RWPE2 (cell line): ENCODE results near the gene FNBP1.
A peak's percentile ranks its signal among the peaks of the same experiment; 100 is the strongest.

Experiments
- ATAC-seq: fragments of 200-7000 bp; cut with Tn5 transposase; 3 replicates; pipeline ENCODE4 v1.9.1; 2021; ENCODE audit warnings: low read depth
- DNase-seq: peaks from one replicate; pipeline ENCODE4 v3.0.0-alpha.2; 2020; ENCODE audit warnings: low spot score
- H3K27ac ChIP-seq: fragments of 450-650 bp; 2 replicates; pipeline ENCODE4 v1.5.1; 2017; ENCODE audit warnings: mild to moderate bottlenecking; ENCODE audit not compliant: poor library complexity, severe bottlenecking
- H3K27me3 ChIP-seq: fragments of 250-450 bp; sonication (Bioruptor Pico); 2 replicates; pipeline ENCODE4 v1.5.1; 2021; ENCODE audit warnings: mild to moderate bottlenecking, moderate library complexity; ENCODE audit not compliant: insufficient read depth, poor library complexity, severe bottlenecking
- H3K36me3 ChIP-seq: fragments of 250-450 bp; sonication (Bioruptor Pico); 2 replicates; pipeline ENCODE4 v1.5.1; 2020; ENCODE audit warnings: low read depth, mild to moderate bottlenecking, moderate library complexity
- H3K4me1 ChIP-seq: fragments of 250-450 bp; sonication (Bioruptor Pico); 2 replicates; pipeline ENCODE4 v1.5.1; 2021; ENCODE audit warnings: mild to moderate bottlenecking, moderate library complexity; ENCODE audit not compliant: insufficient read depth, poor library complexity, severe bottlenecking
- H3K4me3 ChIP-seq: fragments of 250-450 bp; sonication (Bioruptor Pico); 2 replicates; pipeline ENCODE4 v1.5.1; 2021; ENCODE audit warnings: mild to moderate bottlenecking, moderate library complexity; ENCODE audit not compliant: severe bottlenecking
- H3K9me3 ChIP-seq: fragments of 250-450 bp; sonication (Bioruptor Pico); 2 replicates; pipeline ENCODE4 v1.5.1; 2021; ENCODE audit warnings: mild to moderate bottlenecking, moderate library complexity; ENCODE audit not compliant: severe bottlenecking
- TF ChIP-seq, protein P1 (sequence below): fragments of 450-650 bp; IDR thresholded peaks from one replicate; pipeline ENCODE4 v1.5.1; 2017; ENCODE audit warnings: mild to moderate bottlenecking, moderate library complexity; ENCODE audit not compliant: poor library complexity, severe bottlenecking

The FNBP1 gene

DNA sequence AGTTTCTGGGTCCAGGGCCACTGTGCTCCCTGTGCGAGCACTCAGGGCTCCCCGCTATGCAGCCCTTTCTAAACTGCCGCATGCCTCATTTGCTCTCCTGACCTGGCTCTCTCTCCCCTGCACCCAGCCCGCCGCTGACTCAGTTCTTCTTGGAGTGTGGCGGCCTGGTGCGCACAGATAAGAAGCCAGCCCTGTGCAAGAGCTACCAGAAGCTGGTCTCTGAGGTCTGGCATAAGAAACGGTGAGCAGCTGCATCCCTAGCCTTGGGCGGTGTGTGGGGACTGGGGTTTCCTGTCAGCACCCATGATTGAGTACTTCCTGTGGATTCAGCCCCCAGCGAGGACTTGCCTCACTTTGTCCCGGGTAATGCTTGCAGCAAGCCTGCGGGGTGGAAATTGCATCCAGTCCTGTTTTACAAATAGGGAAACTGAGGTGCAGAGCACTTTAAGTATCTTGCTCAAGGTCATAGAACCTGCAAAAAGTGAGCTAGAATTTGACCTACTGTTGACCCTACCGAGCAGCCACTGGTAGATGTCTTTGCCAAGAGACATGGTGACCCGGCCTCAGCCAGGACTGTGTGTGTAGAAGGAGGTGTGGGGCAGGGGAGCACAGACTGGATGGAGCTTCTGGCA, 179.8 kb downstream of the FNBP1 start:
- peaks cover 11% of the 10 kb centered on the region for H3K36me3 ChIP-seq
- H3K4me3 ChIP-seq = no peak overlapping the region
- H3K9me3 ChIP-seq = no peaks in the 10 kb centered on the region
- H3K27ac ChIP-seq = peak overlapping the region; percentile 28
- TF ChIP-seq, protein P1, sequence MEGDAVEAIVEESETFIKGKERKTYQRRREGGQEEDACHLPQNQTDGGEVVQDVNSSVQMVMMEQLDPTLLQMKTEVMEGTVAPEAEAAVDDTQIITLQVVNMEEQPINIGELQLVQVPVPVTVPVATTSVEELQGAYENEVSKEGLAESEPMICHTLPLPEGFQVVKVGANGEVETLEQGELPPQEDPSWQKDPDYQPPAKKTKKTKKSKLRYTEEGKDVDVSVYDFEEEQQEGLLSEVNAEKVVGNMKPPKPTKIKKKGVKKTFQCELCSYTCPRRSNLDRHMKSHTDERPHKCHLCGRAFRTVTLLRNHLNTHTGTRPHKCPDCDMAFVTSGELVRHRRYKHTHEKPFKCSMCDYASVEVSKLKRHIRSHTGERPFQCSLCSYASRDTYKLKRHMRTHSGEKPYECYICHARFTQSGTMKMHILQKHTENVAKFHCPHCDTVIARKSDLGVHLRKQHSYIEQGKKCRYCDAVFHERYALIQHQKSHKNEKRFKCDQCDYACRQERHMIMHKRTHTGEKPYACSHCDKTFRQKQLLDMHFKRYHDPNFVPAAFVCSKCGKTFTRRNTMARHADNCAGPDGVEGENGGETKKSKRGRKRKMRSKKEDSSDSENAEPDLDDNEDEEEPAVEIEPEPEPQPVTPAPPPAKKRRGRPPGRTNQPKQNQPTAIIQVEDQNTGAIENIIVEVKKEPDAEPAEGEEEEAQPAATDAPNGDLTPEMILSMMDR = no peak
- peak; percentile 90 for DNase-seq
- peaks cover 12% of the 10 kb centered on the region for H3K4me1 ChIP-seq
- H3K27me3 ChIP-seq = no peaks in the 10 kb centered on the region
- ATAC-seq = peak; percentile 95

DNA sequence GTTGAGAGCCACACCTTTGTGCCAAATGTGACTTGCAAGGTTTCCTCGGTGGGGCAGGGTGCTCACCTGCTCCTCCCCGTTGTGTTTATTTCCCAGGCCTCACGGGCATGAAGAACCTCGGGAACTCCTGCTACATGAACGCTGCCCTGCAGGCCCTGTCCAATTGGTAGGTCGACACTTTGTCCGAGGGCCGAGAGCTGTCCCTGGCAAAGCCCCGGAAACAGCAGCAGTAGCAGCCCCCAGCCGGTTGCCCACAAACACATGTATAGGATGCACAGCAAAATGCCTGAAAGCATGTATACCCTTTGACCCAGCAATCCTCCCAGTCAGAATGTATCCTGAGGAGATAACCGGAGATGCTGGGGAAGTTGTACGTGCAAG, 181.6 kb downstream of the FNBP1 start:
- no peaks in the 10 kb centered on the region for H3K9me3 ChIP-seq
- H3K27me3 ChIP-seq = no peaks in the 10 kb centered on the region
- DNase-seq (no peak), ATAC-seq (no peak)
- peaks cover 12% of the 10 kb centered on the region for H3K4me1 ChIP-seq
- TF ChIP-seq, protein P1 = no peak
- H3K4me3 ChIP-seq = no peak overlapping the region
- H3K27ac ChIP-seq = no peak overlapping the region
- peaks cover 11% of the 10 kb centered on the region for H3K36me3 ChIP-seq

DNA sequence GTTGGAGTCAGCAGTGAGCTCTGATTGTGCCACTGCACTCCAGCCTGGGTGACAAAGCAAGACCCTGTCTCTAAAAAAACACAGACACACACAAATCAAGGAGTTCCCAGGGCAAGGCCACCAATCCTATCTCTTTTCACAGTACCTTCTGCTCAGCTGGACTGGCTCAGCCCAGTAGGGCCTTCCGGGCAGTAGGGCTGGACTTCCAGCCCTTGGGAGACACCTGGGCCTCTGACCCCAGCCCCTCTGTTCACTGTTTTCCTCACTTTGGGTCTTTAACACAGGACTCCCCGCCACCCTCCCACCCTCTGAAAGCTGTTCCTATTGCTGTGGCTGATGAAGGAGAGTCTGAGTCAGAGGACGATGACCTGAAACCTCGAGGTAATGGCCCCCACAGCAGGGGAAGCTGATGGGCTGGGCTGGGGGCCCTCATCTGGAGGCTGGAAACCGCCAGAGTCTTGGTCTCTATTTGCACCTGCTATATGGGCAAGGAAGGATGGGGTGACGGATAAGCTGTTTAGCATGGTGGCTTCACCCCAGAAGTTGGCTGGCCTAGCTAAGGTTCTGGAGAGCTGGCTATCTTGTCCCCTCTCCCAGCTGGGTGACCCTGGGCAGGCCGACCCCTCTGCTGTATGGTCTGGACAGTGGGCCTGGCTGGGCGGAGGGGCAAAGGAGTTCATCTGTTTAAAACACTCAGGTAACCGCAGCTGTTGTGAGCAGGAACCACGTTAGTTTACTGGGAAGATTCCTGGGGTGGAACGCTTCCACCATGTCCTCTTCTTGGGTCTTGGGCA, 182.1 kb downstream of the FNBP1 start:
- Histone ChIP-seq H3K4me3 (no peak overlapping the region), H3K27ac (no peak overlapping the region), H3K36me3 (peaks cover 11% of the 10 kb centered on the region), H3K9me3 (no peaks in the 10 kb centered on the region), H3K4me1 (peaks cover 12% of the 10 kb centered on the region), H3K27me3 (no peaks in the 10 kb centered on the region)
- TF ChIP-seq, protein P1 = no peak
- no peak for DNase-seq
- ATAC-seq = no peak

DNA sequence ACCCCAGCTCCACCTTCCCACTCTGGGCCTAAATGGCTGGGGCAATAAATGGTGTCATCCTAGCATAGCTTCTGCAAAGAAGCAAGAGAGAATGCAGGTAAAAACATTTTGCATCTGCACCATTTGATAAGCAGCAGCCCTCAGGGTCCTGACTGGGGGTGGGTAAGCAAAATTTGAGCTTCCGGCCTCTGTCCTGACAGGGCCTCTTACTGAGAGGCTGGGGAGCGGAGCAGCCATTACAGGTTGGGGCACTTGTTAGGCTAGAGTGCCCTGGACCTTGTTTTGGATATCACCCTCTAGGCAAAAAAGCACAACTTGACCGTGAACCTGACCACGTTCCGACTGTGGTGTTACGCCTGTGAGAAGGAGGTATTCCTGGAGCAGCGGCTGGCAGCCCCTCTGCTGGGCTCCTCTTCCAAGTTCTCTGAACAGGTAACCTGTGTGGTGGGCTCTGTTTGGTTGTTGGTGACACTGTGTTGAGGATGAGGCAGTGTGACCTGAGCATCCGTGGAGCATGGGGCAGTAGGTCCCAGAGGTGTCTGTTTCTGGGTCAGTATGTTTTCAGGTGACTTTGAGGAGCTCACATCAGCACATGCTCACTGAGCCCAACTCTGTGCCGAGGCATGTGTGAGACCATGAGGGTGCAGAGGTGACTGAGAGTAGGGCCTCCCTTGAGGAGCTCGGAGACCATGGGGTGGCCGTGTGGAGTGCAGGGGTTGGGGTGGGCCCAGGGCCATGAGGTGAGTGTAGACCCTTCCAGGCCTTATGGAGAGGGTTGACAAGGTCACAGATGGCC, 184.6 kb downstream of the FNBP1 start:
- DNase-seq (no peak), ATAC-seq (no peak)
- Histone ChIP-seq H3K27ac (no peak overlapping the region), H3K36me3 (peaks cover 5% of the 10 kb centered on the region; the same call in 1 of the 2 replicates), H3K4me3 (no peak overlapping the region), H3K4me1 (peaks cover 10% of the 10 kb centered on the region), H3K27me3 (no peaks in the 10 kb centered on the region), H3K9me3 (no peaks in the 10 kb centered on the region)
- TF ChIP-seq, protein P1 = no peak
